ENCODE results near the gene SLC9A7. TPM values are rescaled to one million over a fixed set of nuclear protein-coding genes. Genes with fewer than 3 reads are reported as not detected.

Gene SLC9A7
- total RNA-seq, 2 experiments from 2014 or later: 2.9 to 3.9 TPM

- Mint-ChIP-seq H3K27ac (no peak overlapping the region), H3K4me1 (peaks cover 9% of the 10 kb centered on the region), H3K4me3 (no peak overlapping the region), H3K9me3 (no peaks in the 10 kb centered on the region), H3K27me3 (no peaks in the 10 kb centered on the region), H3K36me3 (peaks cover 3% of the 10 kb centered on the region)
- peak; percentile 72 for ATAC-seq (ENCODE audit: low read depth)
- POLR2A ChIA-PET: interaction anchor here (0.5 kb wide), 1 partner anchor 65 kb away, joined by 6 read pairs; no protein-coding TSS in a partner anchor
- DNase-seq: peak; percentile 30
These were observed 116.8 kb downstream of the SLC9A7 start for GRCh38 chrX:46642145-46642544.

GRCh38 chrX:46637938-46638337 lies 121.0 kb downstream of the SLC9A7 start:
- DNase-seq (no peak), ATAC-seq (ENCODE audit: low read depth) (no peak)
- H3K27me3 Mint-ChIP-seq: no peaks in the 10 kb centered on the region
- H3K4me1 Mint-ChIP-seq: peaks cover 16% of the 10 kb centered on the region
- no peaks in the 10 kb centered on the region for H3K9me3 Mint-ChIP-seq
- no peak overlapping the region for H3K4me3 Mint-ChIP-seq
- H3K36me3 Mint-ChIP-seq: peaks cover 2% of the 10 kb centered on the region
- POLR2A ChIA-PET: no interaction called here
- H3K27ac Mint-ChIP-seq: no peak overlapping the region

GRCh38 chrX:46636223-46636622 lies 122.7 kb downstream of the SLC9A7 start:
- H3K36me3 Mint-ChIP-seq: peaks cover 2% of the 10 kb centered on the region
- H3K4me1 Mint-ChIP-seq: peaks cover 13% of the 10 kb centered on the region
- H3K9me3 Mint-ChIP-seq: no peaks in the 10 kb centered on the region
- ATAC-seq (ENCODE audit: low read depth) (no peak), DNase-seq (no peak)
- POLR2A ChIA-PET: no interaction called here
- H3K4me3 Mint-ChIP-seq: no peak overlapping the region
- H3K27me3 Mint-ChIP-seq: no peaks in the 10 kb centered on the region
- no peak overlapping the region for H3K27ac Mint-ChIP-seq

DNA sequence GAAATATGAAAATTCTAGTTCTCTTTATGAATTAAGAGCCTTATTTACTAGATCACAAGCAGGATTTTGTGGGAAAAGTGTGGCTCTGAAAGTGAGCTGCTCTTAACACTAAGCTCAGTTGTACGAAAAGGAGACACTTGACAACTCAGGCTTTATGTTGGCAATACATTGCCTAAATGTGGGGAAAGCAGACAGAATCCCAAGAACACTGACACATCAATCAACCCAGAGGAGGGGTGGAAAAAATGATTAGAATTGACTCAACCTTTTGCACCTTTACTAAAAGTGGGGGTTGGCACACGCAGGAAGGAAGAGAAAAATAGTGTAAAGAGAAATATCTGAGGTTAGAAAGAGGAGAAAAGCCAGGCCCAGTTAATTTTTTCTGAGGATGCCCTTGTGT lies 123.7 kb downstream of the SLC9A7 start:
- Mint-ChIP-seq H3K4me3 (no peak overlapping the region), H3K27ac (no peak overlapping the region), H3K27me3 (no peaks in the 10 kb centered on the region), H3K36me3 (peaks cover 3% of the 10 kb centered on the region), H3K4me1 (peaks cover 13% of the 10 kb centered on the region), H3K9me3 (no peaks in the 10 kb centered on the region)
- POLR2A ChIA-PET: no interaction called here
- DNase-seq (no peak), ATAC-seq (ENCODE audit: low read depth) (no peak)

GRCh38 chrX:46634577-46634976 lies 124.3 kb downstream of the SLC9A7 start:
- no peak for ATAC-seq (ENCODE audit: low read depth)
- Mint-ChIP-seq H3K36me3 (peaks cover 3% of the 10 kb centered on the region), H3K9me3 (no peaks in the 10 kb centered on the region), H3K27ac (no peak overlapping the region), H3K27me3 (no peaks in the 10 kb centered on the region), H3K4me3 (no peak overlapping the region), H3K4me1 (peaks cover 13% of the 10 kb centered on the region)
- POLR2A ChIA-PET: no interaction called here
- no peak for DNase-seq

- Mint-ChIP-seq H3K4me1 (peaks cover 18% of the 10 kb centered on the region), H3K36me3 (peaks cover 6% of the 10 kb centered on the region), H3K27ac (no peak overlapping the region), H3K4me3 (no peak overlapping the region), H3K9me3 (no peaks in the 10 kb centered on the region), H3K27me3 (no peaks in the 10 kb centered on the region)
- ATAC-seq (ENCODE audit: low read depth) (no peak), DNase-seq (no peak)
- POLR2A ChIA-PET: no interaction called here
These were observed 128.8 kb downstream of the SLC9A7 start for GRCh38 chrX:46630141-46630540.

- no peaks in the 10 kb centered on the region for H3K9me3 Mint-ChIP-seq
- peak overlapping the region; percentile 16 for H3K27ac Mint-ChIP-seq
- peaks cover 5% of the 10 kb centered on the region for H3K36me3 Mint-ChIP-seq
- H3K4me3 Mint-ChIP-seq: no peak overlapping the region
- ATAC-seq (ENCODE audit: low read depth) (peak; percentile 36), DNase-seq (no peak)
- POLR2A ChIA-PET: no interaction called here
- H3K4me1 Mint-ChIP-seq: peaks cover 13% of the 10 kb centered on the region
- no peaks in the 10 kb centered on the region for H3K27me3 Mint-ChIP-seq
These were observed 130.2 kb downstream of the SLC9A7 start for GRCh38 chrX:46628460-46629371.

GRCh38 chrX:46627711-46628419 lies 131.1 kb downstream of the SLC9A7 start:
- Mint-ChIP-seq H3K9me3 (no peaks in the 10 kb centered on the region), H3K27ac (no peak overlapping the region), H3K27me3 (no peaks in the 10 kb centered on the region), H3K36me3 (peaks cover 5% of the 10 kb centered on the region), H3K4me3 (no peak overlapping the region), H3K4me1 (peaks cover 13% of the 10 kb centered on the region)
- DNase-seq: no peak
- POLR2A ChIA-PET: no interaction called here
- ATAC-seq (ENCODE audit: low read depth): no peak

- no peaks in the 10 kb centered on the region for H3K27me3 Mint-ChIP-seq
- H3K27ac Mint-ChIP-seq: no peak overlapping the region
- no peak for DNase-seq
These were observed 131.9 kb downstream of the SLC9A7 start for GRCh38 chrX:46627062-46627461.

DNA sequence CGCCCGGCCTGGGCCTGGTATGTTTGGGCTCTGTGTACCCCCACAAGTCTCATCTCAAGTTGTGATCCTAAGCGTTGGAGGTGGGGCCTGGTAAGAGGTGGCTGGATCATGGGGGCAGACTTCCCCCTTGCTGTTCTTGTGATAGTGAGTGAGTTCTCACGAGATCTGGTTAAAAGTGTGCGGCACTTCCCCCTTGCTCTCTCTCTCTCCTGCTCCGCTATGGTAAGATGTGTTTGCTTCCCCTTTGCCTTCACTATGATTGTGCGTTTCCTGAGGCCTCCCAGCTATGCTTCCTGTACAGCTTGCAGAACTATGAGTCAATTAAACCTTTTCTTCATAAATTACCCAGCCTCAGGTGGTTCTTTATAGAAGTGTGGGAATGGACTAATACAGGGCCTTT lies 132.4 kb downstream of the SLC9A7 start:
- Mint-ChIP-seq H3K36me3 (peaks cover 5% of the 10 kb centered on the region), H3K9me3 (no peaks in the 10 kb centered on the region), H3K4me3 (no peak overlapping the region), H3K27ac (no peak overlapping the region), H3K27me3 (no peaks in the 10 kb centered on the region), H3K4me1 (peaks cover 13% of the 10 kb centered on the region)
- DNase-seq: no peak
- POLR2A ChIA-PET: no interaction called here
- no peak for ATAC-seq (ENCODE audit: low read depth)

More at GRCh38 chrX:46627062-46627461, 131.9 kb downstream of the SLC9A7 start:
- no peak overlapping the region for H3K4me3 Mint-ChIP-seq
- peaks cover 13% of the 10 kb centered on the region for H3K4me1 Mint-ChIP-seq
- POLR2A ChIA-PET: no interaction called here
- ATAC-seq (ENCODE audit: low read depth): no peak
- H3K9me3 Mint-ChIP-seq: no peaks in the 10 kb centered on the region
- H3K36me3 Mint-ChIP-seq: peaks cover 5% of the 10 kb centered on the region

- peaks cover 13% of the 10 kb centered on the region for H3K4me1 Mint-ChIP-seq
- POLR2A ChIA-PET: interaction anchor here (1.6 kb wide), 1 partner anchor 12 kb away, joined by 3 read pairs; no protein-coding TSS in a partner anchor
- H3K36me3 Mint-ChIP-seq: peaks cover 5% of the 10 kb centered on the region
- no peak for DNase-seq
- ATAC-seq (ENCODE audit: low read depth): no peak
- H3K27ac Mint-ChIP-seq: no peak overlapping the region
- no peak overlapping the region for H3K4me3 Mint-ChIP-seq
- no peaks in the 10 kb centered on the region for H3K27me3 Mint-ChIP-seq
- no peaks in the 10 kb centered on the region for H3K9me3 Mint-ChIP-seq
These were observed 134.7 kb downstream of the SLC9A7 start for GRCh38 chrX:46624090-46624786.

- no peak overlapping the region for H3K27ac Mint-ChIP-seq
- POLR2A ChIA-PET: interaction anchor here (0.6 to 2.1 kb wide), 2 partner anchors 10 to 17 kb away, joined by 3 to 5 read pairs; no protein-coding TSS in a partner anchor
These were observed 137.3 kb downstream of the SLC9A7 start for GRCh38 chrX:46621572-46621971.

GRCh38 chrX:46620505-46620904 lies 138.4 kb downstream of the SLC9A7 start:
- Mint-ChIP-seq H3K36me3 (peaks cover 16% of the 10 kb centered on the region), H3K4me3 (no peak overlapping the region), H3K9me3 (peaks cover 1% of the 10 kb centered on the region)

More at GRCh38 chrX:46621572-46621971, 137.3 kb downstream of the SLC9A7 start:
- ATAC-seq (ENCODE audit: low read depth) (no peak), DNase-seq (no peak)
- peaks cover under 1% of the 10 kb centered on the region for H3K27me3 Mint-ChIP-seq
- H3K9me3 Mint-ChIP-seq: peaks cover 1% of the 10 kb centered on the region
- peaks cover 17% of the 10 kb centered on the region for H3K36me3 Mint-ChIP-seq
- H3K4me1 Mint-ChIP-seq: peaks cover 15% of the 10 kb centered on the region
- H3K4me3 Mint-ChIP-seq: no peak overlapping the region

More at GRCh38 chrX:46620505-46620904, 138.4 kb downstream of the SLC9A7 start:
- POLR2A ChIA-PET: interaction anchor here (2.1 kb wide), 1 partner anchor 9 kb away, joined by 5 read pairs; no protein-coding TSS in a partner anchor
- DNase-seq: no peak
- ATAC-seq (ENCODE audit: low read depth): no peak
- H3K27ac Mint-ChIP-seq: no peak overlapping the region
- H3K4me1 Mint-ChIP-seq: peaks cover 14% of the 10 kb centered on the region
- H3K27me3 Mint-ChIP-seq: peaks cover 2% of the 10 kb centered on the region
